Panc1 (cell line): Measurements from ENCODE around the gene GPX3. TPM values are rescaled to one million over a fixed set of nuclear protein-coding genes. Genes with fewer than 3 reads are reported as not detected.

Experiments used
- ATAC-seq: fragments of 200-7000 bp; cut with Tn5 transposase; 2 replicates; pipeline ENCODE4 v1.9.1; 2020; ENCODE audit warnings: mild to moderate bottlenecking, moderate library complexity
- BruUV-seq: library from RNA; stranded (reverse); fragments of 400-500 nt; replicated peaks from 2 replicates; lab custom pipeline; 2021; lab: Mats Ljungman, UMichigan
- CTCF ChIA-PET: fragments of 300-600 bp; sonication (Branson Sonifier 250); formaldehyde crosslinking; loops from one replicate; lab custom pipeline; 2022; ENCODE audit warnings: antibody characterized with exemption; lab: Charles Lee
- POLR2A ChIA-PET: fragments of 300-600 bp; sonication (Branson Sonifier 250); formaldehyde crosslinking; loops from one replicate; lab custom pipeline; 2022; ENCODE audit warnings: antibody characterized with exemption; lab: Charles Lee
- DNase-seq: peaks from one replicate; pipeline ENCODE4 v3.0.0-alpha.2; 2010; ENCODE audit warnings: low read depth, low spot score
- H3K27ac ChIP-seq: 2 replicates; pipeline ENCODE4 v1.5.1; 2011; ENCODE audit warnings: mild to moderate bottlenecking, low read length, inconsistent platforms
- H3K27me3 ChIP-seq: fragments of 200-500 bp; sonication (Bioruptor generic); 2 replicates; pipeline ENCODE4 v1.6.0; 2014; ENCODE audit warnings: low read length, inconsistent platforms; ENCODE audit not compliant: control insufficient read depth, insufficient read depth
- H3K36me3 ChIP-seq: fragments of 200-500 bp; sonication (Bioruptor generic); 2 replicates; pipeline ENCODE4 v1.5.1; 2014; ENCODE audit warnings: inconsistent platforms, mild to moderate bottlenecking, low read length, moderate library complexity; ENCODE audit not compliant: control insufficient read depth, insufficient read depth
- H3K4me1 ChIP-seq: 2 replicates; pipeline ENCODE4 v1.5.1; 2011; ENCODE audit warnings: inconsistent platforms, mild to moderate bottlenecking, low read length, moderate library complexity; ENCODE audit not compliant: control insufficient read depth, insufficient read depth
- H3K4me3 ChIP-seq, 2 experiments: 2 replicates each; pipeline ENCODE4 v1.5.1; 2011 to 2012; ENCODE audit warnings: low read depth in 2 of 2, low read length in 2 of 2, mild to moderate bottlenecking in 2 of 2, inconsistent platforms in 1 of 2, moderate library complexity in 1 of 2
- H3K9me3 ChIP-seq: fragments of 200-500 bp; sonication (Bioruptor generic); 2 replicates; pipeline ENCODE4 v1.5.1; 2014; ENCODE audit warnings: low read depth, mild to moderate bottlenecking, inconsistent platforms, low read length, moderate library complexity; ENCODE audit not compliant: control insufficient read depth, insufficient read depth
- POLR2AphosphoS5 ChIP-seq: IDR thresholded peaks from 2 replicates; pipeline ENCODE4 v1.6.1; 2012; ENCODE audit warnings: mild to moderate bottlenecking, low read depth, low read length, moderate library complexity
- SIN3A ChIP-seq: IDR thresholded peaks from 2 replicates; pipeline ENCODE4 v1.6.1; 2012; ENCODE audit warnings: low read depth, mild to moderate bottlenecking, low read length, moderate library complexity, borderline replicate concordance; ENCODE audit not compliant: insufficient read depth
- TCF7L2 ChIP-seq: IDR thresholded peaks from 2 replicates; pipeline ENCODE4 v1.6.1; 2011; ENCODE audit warnings: mild to moderate bottlenecking, low read depth, low read length, inconsistent platforms
- in situ Hi-C: cut with HindIII; loops from 2 replicates; pipeline ENCODE4 v1.10.0; 2016; ENCODE audit warnings: low sequenced_read_pairs, low pct_unique_long_range_greater_than_20kb
- intact Hi-C: fragments of 100-400 bp; cut with micrococcal nuclease; formaldehyde crosslinking; loops from one replicate; pipeline ENCODE4 v1.10.0; 2022; ENCODE audit not compliant: unreplicated experiment
- total RNA-seq: library from RNA; stranded (reverse); gene quantifications from one replicate; pipeline ENCODE4 v1.2.1, GENCODE V29; 2021; ENCODE audit not compliant: unreplicated experiment
- TF ChIP-seq, protein P1 (sequence below): fragments of 450-650 bp; IDR thresholded peaks from 2 replicates; pipeline ENCODE4 v1.5.1; 2017; ENCODE audit warnings: mild to moderate bottlenecking
- TF ChIP-seq, protein P2 (sequence below), 2 experiments: IDR thresholded peaks; 2 replicates each; pipeline ENCODE4 v1.6.1; 2011 to 2012; ENCODE audit warnings: low read depth in 2 of 2, control low read depth in 1 of 2, low read length in 1 of 2, mild to moderate bottlenecking in 1 of 2, moderate library complexity in 1 of 2; ENCODE audit not compliant: insufficient read depth in 1 of 2

The GPX3 gene
- total RNA-seq, 1 experiment from 2014 or later, result 8.5 TPM

GRCh38 chr5:151007430-151008209 is 12.8 kb upstream of the GPX3 start:
- DNase-seq, result no peak
- ChIA-PET POLR2A (no interaction called here), CTCF (no interaction called here)
- no peak overlapping the region for H3K4me3 ChIP-seq
- TF ChIP-seq, protein P1, sequence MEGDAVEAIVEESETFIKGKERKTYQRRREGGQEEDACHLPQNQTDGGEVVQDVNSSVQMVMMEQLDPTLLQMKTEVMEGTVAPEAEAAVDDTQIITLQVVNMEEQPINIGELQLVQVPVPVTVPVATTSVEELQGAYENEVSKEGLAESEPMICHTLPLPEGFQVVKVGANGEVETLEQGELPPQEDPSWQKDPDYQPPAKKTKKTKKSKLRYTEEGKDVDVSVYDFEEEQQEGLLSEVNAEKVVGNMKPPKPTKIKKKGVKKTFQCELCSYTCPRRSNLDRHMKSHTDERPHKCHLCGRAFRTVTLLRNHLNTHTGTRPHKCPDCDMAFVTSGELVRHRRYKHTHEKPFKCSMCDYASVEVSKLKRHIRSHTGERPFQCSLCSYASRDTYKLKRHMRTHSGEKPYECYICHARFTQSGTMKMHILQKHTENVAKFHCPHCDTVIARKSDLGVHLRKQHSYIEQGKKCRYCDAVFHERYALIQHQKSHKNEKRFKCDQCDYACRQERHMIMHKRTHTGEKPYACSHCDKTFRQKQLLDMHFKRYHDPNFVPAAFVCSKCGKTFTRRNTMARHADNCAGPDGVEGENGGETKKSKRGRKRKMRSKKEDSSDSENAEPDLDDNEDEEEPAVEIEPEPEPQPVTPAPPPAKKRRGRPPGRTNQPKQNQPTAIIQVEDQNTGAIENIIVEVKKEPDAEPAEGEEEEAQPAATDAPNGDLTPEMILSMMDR, result no peak
- TF ChIP-seq POLR2AphosphoS5 (no peak), TCF7L2 (no peak), SIN3A (no peak)
- TF ChIP-seq, protein P2, sequence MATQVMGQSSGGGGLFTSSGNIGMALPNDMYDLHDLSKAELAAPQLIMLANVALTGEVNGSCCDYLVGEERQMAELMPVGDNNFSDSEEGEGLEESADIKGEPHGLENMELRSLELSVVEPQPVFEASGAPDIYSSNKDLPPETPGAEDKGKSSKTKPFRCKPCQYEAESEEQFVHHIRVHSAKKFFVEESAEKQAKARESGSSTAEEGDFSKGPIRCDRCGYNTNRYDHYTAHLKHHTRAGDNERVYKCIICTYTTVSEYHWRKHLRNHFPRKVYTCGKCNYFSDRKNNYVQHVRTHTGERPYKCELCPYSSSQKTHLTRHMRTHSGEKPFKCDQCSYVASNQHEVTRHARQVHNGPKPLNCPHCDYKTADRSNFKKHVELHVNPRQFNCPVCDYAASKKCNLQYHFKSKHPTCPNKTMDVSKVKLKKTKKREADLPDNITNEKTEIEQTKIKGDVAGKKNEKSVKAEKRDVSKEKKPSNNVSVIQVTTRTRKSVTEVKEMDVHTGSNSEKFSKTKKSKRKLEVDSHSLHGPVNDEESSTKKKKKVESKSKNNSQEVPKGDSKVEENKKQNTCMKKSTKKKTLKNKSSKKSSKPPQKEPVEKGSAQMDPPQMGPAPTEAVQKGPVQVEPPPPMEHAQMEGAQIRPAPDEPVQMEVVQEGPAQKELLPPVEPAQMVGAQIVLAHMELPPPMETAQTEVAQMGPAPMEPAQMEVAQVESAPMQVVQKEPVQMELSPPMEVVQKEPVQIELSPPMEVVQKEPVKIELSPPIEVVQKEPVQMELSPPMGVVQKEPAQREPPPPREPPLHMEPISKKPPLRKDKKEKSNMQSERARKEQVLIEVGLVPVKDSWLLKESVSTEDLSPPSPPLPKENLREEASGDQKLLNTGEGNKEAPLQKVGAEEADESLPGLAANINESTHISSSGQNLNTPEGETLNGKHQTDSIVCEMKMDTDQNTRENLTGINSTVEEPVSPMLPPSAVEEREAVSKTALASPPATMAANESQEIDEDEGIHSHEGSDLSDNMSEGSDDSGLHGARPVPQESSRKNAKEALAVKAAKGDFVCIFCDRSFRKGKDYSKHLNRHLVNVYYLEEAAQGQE (IDR thresholded peaks at IDR 0.05; ENCODE audit: insufficient read depth in 1 of 2, low read depth in 2 of 2, low read length in 1 of 2), result no peak
- no peaks in the 10 kb centered on the region for H3K27me3 ChIP-seq
- H3K36me3 ChIP-seq, result no peaks in the 10 kb centered on the region
- in situ Hi-C loops (no loop called here), intact Hi-C loops (no loop called here)
- no peaks in the 10 kb centered on the region for H3K4me1 ChIP-seq
- BruUV-seq, result no TSS peak
- no peak overlapping the region for H3K27ac ChIP-seq
- H3K9me3 ChIP-seq, result no peaks in the 10 kb centered on the region
- no peak for ATAC-seq

GRCh38 chr5:151008210-151008491 is 12.2 kb upstream of the GPX3 start:
- no TSS peak for BruUV-seq
- no peak for ATAC-seq
- Histone ChIP-seq H3K27me3 (no peaks in the 10 kb centered on the region), H3K36me3 (no peaks in the 10 kb centered on the region), H3K4me3 (no peak overlapping the region), H3K9me3 (no peaks in the 10 kb centered on the region), H3K4me1 (no peaks in the 10 kb centered on the region), H3K27ac (no peak overlapping the region)
- intact Hi-C loops (no loop called here), in situ Hi-C loops (no loop called here)
- ChIA-PET CTCF (no interaction called here), POLR2A (no interaction called here)
- TF ChIP-seq, protein P1, result no peak
- TF ChIP-seq TCF7L2, result no peak
- TF ChIP-seq POLR2AphosphoS5, result no peak
- TF ChIP-seq SIN3A, result no peak
- TF ChIP-seq, protein P2 (IDR thresholded peaks at IDR 0.05; ENCODE audit: insufficient read depth in 1 of 2, low read depth in 2 of 2, low read length in 1 of 2), result no peak
- DNase-seq, result no peak
